ENCODE measurements around the gene AGBL1.

The AGBL1 gene

GRCh38 chr15:86629409-86630356 lies 550.0 kb downstream of the AGBL1 start:
- no peak for DNase-seq (ENCODE audit: low read depth in 1 of 2, low spot score in 1 of 2)
- H3K4me3 ChIP-seq (replicated peaks; ENCODE audit: insufficient read depth, low read length) = no peak overlapping the region
- H3K27me3 ChIP-seq (ENCODE audit: insufficient read depth, poor library complexity, severe bottlenecking) = no peaks in the 10 kb centered on the region
- H3K27ac ChIP-seq (replicated peaks) = no peak overlapping the region
- TF ChIP-seq GABPA (IDR thresholded peaks at IDR 0.05; ENCODE audit: low read depth) (no peak), POLR2AphosphoS5 (IDR thresholded peaks at IDR 0.05; ENCODE audit: low read depth) (no peak), REST (IDR thresholded peaks at IDR 0.05; ENCODE audit: insufficient replicate concordance, low read depth) (no peak), SPI1 (IDR thresholded peaks at IDR 0.05; ENCODE audit: borderline replicate concordance, low read depth) (no peak), CTCF (IDR thresholded peaks at IDR 0.05; ENCODE audit: insufficient read depth, low read length) (no peak)

GRCh38 chr15:86630946-86631345 lies 551.3 kb downstream of the AGBL1 start:
- no peak for DNase-seq (ENCODE audit: low read depth in 1 of 2, low spot score in 1 of 2)
- no peak for TF ChIP-seq CTCF (IDR thresholded peaks at IDR 0.05; ENCODE audit: insufficient read depth, low read length)
- no peak for TF ChIP-seq POLR2AphosphoS5 (IDR thresholded peaks at IDR 0.05; ENCODE audit: low read depth)
- TF ChIP-seq GABPA (IDR thresholded peaks at IDR 0.05; ENCODE audit: low read depth) = no peak
- no peak for TF ChIP-seq SPI1 (IDR thresholded peaks at IDR 0.05; ENCODE audit: borderline replicate concordance, low read depth)
- no peak for TF ChIP-seq REST (IDR thresholded peaks at IDR 0.05; ENCODE audit: insufficient replicate concordance, low read depth)
- H3K27me3 ChIP-seq (ENCODE audit: insufficient read depth, poor library complexity, severe bottlenecking) = no peaks in the 10 kb centered on the region
- no peak overlapping the region for H3K27ac ChIP-seq (replicated peaks)
- no peak overlapping the region for H3K4me3 ChIP-seq (replicated peaks; ENCODE audit: insufficient read depth, low read length)

GRCh38 chr15:86634146-86634545 lies 554.5 kb downstream of the AGBL1 start:
- H3K27ac ChIP-seq (replicated peaks) = no peak overlapping the region
- H3K27me3 ChIP-seq (ENCODE audit: insufficient read depth, poor library complexity, severe bottlenecking) = no peaks in the 10 kb centered on the region
- no peak for TF ChIP-seq SPI1 (IDR thresholded peaks at IDR 0.05; ENCODE audit: borderline replicate concordance, low read depth)
- TF ChIP-seq GABPA (IDR thresholded peaks at IDR 0.05; ENCODE audit: low read depth) = no peak
- no peak for TF ChIP-seq POLR2AphosphoS5 (IDR thresholded peaks at IDR 0.05; ENCODE audit: low read depth)
- TF ChIP-seq REST (IDR thresholded peaks at IDR 0.05; ENCODE audit: insufficient replicate concordance, low read depth) = no peak
- no peak for TF ChIP-seq CTCF (IDR thresholded peaks at IDR 0.05; ENCODE audit: insufficient read depth, low read length)
- DNase-seq (ENCODE audit: low read depth in 1 of 2, low spot score in 1 of 2) = no peak
- H3K4me3 ChIP-seq (replicated peaks; ENCODE audit: insufficient read depth, low read length) = no peak overlapping the region

All from HL-60 (cell line).